GM12872 (cell line): ENCODE measurements around the gene NGEF.

Source experiments
- TF ChIP-seq, protein P1 (sequence below): IDR thresholded peaks from 3 replicates; pipeline ENCODE4 v1.5.1; 2011; ENCODE audit warnings: low read depth, mild to moderate bottlenecking, low read length, moderate library complexity; ENCODE audit not compliant: insufficient read depth

NGEF gene

DNA sequence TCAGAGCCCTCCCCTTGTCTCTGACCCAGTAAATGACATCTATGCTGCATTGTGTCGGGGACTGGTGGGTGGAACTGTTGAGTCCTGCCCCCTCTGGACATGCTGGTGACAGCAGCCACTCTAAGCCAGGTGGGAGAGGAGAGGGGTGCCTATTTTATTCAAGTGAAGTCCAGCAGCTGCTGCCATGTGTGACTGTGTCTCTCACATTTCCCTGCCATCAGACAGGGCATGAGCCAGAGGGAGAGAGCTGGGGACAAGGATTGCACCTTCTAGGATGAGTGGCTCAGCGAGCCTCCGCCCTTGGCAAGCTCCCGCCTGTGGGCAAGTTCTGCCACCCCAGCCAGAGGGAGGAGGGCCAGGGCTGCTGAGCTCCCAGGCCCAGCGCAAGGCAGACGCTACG lies 13.7 kb downstream of the NGEF start:
- TF ChIP-seq, protein P1, sequence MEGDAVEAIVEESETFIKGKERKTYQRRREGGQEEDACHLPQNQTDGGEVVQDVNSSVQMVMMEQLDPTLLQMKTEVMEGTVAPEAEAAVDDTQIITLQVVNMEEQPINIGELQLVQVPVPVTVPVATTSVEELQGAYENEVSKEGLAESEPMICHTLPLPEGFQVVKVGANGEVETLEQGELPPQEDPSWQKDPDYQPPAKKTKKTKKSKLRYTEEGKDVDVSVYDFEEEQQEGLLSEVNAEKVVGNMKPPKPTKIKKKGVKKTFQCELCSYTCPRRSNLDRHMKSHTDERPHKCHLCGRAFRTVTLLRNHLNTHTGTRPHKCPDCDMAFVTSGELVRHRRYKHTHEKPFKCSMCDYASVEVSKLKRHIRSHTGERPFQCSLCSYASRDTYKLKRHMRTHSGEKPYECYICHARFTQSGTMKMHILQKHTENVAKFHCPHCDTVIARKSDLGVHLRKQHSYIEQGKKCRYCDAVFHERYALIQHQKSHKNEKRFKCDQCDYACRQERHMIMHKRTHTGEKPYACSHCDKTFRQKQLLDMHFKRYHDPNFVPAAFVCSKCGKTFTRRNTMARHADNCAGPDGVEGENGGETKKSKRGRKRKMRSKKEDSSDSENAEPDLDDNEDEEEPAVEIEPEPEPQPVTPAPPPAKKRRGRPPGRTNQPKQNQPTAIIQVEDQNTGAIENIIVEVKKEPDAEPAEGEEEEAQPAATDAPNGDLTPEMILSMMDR, result peak; percentile 19; the same call in 1 of the 3 replicates

DNA sequence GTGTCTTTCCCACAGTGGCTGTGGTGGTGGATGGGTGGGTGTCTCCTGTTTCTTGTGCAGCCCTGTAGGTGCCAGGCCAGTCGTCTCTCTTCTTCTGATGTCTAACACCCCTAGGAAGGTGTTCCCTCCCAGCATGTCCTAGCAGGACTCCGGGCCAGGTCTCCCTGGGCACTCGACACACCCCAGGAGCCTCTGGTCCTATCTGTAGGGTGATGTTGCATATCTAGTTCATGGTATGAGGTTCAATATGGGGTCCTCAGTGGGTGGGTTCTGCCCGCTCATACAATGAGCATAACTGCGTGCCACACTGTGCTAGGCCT lies 14.4 kb downstream of the NGEF start:
- TF ChIP-seq, protein P1, result no peak

DNA sequence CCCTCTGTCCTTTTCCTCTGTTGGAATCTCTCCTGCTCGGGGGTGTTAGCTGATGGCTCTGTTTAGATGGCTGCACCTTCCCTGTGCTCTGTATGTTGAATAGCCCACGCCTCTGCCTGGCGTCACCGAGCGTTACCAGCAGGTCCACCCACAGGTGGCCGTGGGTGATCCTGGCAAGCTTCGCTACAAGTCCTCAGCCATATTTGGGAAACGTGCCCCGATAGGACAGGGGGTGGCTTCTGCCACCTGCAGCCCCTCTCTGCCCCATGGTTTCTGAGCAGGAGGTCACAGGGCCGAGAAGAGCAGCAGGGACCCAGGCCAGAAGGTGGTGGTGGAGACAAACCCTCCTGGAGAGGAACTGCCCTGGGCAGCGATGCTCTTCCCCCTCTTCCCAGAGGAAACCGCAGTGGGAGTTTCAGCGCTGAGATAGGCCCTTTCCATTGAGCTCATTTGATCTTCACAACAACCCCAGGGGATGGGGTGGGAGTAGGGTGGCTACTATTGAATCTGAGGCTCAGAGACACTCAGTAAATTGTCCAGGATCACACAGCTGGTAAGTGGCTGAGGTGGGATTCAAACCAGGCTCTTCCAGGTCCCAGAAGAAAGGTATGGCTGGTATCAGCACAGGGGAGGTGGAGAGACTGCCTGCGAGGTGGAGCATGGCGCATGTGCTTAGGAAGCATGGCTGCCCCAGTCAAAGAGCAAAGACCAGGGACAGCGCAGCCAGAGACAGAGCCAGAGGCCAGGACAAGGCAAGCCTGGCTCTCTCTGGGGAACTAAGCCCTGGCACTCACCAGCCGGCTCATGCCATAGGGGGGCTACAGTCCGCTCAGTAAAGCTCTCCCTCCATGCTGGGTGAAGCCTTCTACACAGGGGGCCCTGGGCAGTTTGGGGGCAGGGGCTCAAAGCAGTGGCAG lies 15.0 kb downstream of the NGEF start:
- TF ChIP-seq, protein P1, result no peak

DNA sequence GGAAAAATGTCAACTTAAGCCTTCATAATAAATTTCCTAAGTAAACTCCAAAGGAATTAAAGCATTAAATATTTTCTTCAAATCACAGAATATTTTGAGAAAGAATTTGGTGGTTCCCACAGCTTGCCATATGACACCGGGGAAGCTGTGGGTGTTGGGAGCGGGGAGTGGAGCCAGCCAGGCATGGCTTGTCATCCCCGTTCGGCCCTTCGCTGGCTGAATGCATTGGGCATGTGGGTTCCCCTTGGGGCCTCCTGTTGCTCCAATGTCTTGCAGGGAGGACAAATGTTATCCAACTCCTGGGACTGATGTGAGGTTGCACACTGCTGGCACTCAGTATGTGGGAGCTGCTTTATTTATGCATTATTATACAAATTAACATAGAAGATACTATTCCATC lies 18.6 kb downstream of the NGEF start:
- TF ChIP-seq, protein P1, result no peak

DNA sequence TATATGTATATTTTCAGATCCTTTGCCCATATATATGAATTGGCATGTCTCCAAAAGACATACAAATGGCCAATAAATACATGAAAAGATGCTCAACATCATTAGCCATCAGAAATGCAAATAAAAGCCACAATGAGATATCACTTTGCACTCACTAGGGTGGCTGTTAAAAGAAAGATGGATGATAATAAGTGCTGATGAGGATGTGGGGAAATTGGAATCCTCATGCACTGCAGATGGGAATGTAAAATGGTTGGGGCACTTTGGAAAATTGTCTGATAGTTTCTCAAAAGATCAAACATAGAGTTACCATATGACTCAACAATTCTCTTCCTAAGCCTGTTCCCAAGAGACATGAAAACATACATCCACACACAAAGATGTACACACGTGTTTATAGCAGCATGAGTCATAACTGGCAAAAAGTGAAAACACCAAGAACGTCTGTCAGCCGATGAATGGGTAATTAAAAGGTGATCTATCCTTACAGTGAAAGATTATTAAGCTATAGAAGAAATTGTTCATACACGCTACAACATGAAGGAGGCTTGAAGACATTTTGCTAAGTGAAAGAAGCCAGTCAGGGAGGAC lies 19.7 kb downstream of the NGEF start:
- TF ChIP-seq, protein P1, result no peak

DNA sequence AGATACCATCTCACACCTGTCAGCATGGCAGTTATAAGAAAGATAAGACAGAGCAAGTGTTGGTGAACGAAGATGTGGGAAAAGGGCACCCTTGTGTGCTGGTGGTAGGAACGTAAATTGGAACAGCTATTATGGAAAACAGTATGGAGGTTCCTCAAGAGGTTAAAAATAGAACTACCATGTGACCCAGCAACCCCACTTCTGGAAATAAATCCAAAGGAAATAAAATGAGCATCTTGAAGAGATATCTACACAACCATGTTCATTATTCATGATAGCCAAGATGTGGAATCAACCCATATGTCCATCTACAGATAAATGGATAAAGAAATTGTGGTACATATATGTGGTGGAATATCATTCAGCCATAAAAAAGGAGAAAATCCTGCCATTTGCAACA lies 26.9 kb downstream of the NGEF start:
- TF ChIP-seq, protein P1, result no peak

DNA sequence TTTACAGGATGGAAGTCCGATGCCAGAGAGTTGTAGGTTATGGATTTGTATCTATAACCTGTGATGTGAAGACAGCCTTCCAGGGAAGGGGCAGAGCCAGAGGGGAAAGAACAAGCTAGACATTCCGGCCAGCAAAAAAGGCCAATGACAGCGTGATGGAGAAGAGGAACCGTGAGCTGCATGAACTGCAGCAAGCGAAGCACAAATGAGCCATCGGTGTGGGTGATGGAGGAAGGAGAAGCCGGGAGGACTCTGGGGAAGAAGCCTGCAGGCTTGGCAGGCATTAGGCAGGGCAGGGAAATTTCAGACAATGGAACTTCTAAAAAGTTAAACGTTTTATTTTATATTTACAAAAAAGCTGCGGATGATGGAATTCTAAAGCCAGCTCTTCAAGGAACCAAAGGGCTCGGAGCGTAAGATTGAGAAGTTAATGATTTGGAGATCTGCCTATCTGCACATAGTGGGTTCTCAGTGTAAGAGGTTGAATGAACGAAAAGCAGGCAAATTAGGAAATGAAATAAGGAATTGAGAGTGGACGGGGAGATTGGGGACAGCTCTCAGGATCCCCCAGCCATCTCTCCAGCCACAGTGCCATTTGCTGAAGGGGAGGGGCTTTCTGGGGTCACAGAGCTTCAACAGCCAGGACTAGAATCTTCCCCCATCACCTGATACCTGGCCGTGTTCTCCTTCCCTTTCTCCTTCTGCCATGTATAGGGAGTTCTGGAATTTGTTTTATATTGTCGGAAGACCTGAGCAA lies 28.4 kb downstream of the NGEF start:
- TF ChIP-seq, protein P1, result no peak
